Esophagus squamous epithelium (tissue), 4 donors: ENCODE results near the gene TNS1.

Source experiments
- CTCF ChIP-seq, 6 experiments: fragments of 450-650 bp in 4 of 6; fragments of 200-600 bp in 2 of 6; sonication (generic) in 2 of 6; IDR thresholded peaks; one replicate each; pipeline ENCODE4 v1.5.1; 2016 to 2019; ENCODE audit warnings: antibody characterized with exemption in 6 of 6, mild to moderate bottlenecking in 4 of 6, moderate library complexity in 4 of 6
- POLR2A ChIP-seq, 4 donors: fragments of 450-650 bp; IDR thresholded peaks; one replicate each; pipeline ENCODE4 v1.6.1; 2017; ENCODE audit warnings: antibody characterized with exemption in 4 of 4, mild to moderate bottlenecking in 4 of 4, moderate library complexity in 3 of 4

GRCh38 chr2:217831306-217831705 lies 171.5 kb downstream of the TNS1 start:
- TF ChIP-seq CTCF (IDR thresholded peaks at IDR 0.05) (no peak), POLR2A (IDR thresholded peaks at IDR 0.05) (no peak)
